Measurements from ENCODE around the gene KLK15. TPM values are rescaled to one million over a fixed set of nuclear protein-coding genes. Genes with fewer than 3 reads are reported as not detected.

The KLK15 gene
- total RNA-seq, 1 donor from 2014 or later, result not detected

- Mint-ChIP-seq H3K4me3 (no peak overlapping the region), H3K36me3 (ENCODE audit: low read depth) (no peaks in the 10 kb centered on the region), H3K4me1 (no peaks in the 10 kb centered on the region), H3K27me3 (ENCODE audit: low read depth) (peaks cover 84% of the 10 kb centered on the region), H3K27ac (ENCODE audit: unreplicated experiment) (peak overlapping the region; percentile 46), H3K9me3 (no peaks in the 10 kb centered on the region)
- DNase-seq (ENCODE audit: low read depth, low spot score), result no peak
- TF ChIP-seq CTCF (conservative IDR thresholded peaks at IDR 0.05), result no peak
Observed at GRCh38 chr19:50843701-50844221, 10.4 kb upstream of the KLK15 start.

DNA sequence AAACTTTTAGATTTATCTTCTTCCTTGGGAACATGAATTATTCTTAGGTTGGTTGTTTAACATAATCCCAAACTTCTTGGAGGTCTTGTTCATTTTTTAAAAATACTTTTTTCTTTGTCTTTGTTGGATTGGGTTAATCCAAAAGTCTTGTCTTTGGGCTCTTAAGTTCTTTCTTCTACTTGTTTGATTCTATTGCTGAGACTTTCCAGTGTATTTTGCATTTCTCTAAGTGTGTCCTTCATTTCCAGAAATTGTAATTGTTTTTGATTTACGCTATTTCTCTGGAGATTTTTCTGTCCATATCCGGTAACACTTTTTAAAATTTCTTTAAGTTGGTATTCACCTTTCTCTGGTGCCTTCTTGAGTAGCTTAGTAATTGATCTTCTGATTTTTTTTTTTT lies 9.8 kb upstream of the KLK15 start:
- H3K27me3 Mint-ChIP-seq (ENCODE audit: low read depth), result peaks cover 82% of the 10 kb centered on the region

GRCh38 chr19:50842130-50842529 lies 8.8 kb upstream of the KLK15 start:
- Mint-ChIP-seq H3K9me3 (no peaks in the 10 kb centered on the region), H3K4me1 (peaks cover 3% of the 10 kb centered on the region), H3K27ac (ENCODE audit: unreplicated experiment) (no peak overlapping the region), H3K36me3 (ENCODE audit: low read depth) (no peaks in the 10 kb centered on the region), H3K4me3 (no peak overlapping the region), H3K27me3 (ENCODE audit: low read depth) (peaks cover 87% of the 10 kb centered on the region)
- DNase-seq (ENCODE audit: low read depth, low spot score), result no peak
- no peak for TF ChIP-seq CTCF (conservative IDR thresholded peaks at IDR 0.05)

More for the DNA sequence above, 9.8 kb upstream of the KLK15 start:
- H3K9me3 Mint-ChIP-seq, result no peaks in the 10 kb centered on the region
- H3K4me1 Mint-ChIP-seq, result peaks cover under 1% of the 10 kb centered on the region
- H3K27ac Mint-ChIP-seq (ENCODE audit: unreplicated experiment), result peak overlapping the region; percentile 46
- TF ChIP-seq CTCF (conservative IDR thresholded peaks at IDR 0.05), result no peak
- no peaks in the 10 kb centered on the region for H3K36me3 Mint-ChIP-seq (ENCODE audit: low read depth)
- no peak for DNase-seq (ENCODE audit: low read depth, low spot score)
- H3K4me3 Mint-ChIP-seq, result no peak overlapping the region

DNA sequence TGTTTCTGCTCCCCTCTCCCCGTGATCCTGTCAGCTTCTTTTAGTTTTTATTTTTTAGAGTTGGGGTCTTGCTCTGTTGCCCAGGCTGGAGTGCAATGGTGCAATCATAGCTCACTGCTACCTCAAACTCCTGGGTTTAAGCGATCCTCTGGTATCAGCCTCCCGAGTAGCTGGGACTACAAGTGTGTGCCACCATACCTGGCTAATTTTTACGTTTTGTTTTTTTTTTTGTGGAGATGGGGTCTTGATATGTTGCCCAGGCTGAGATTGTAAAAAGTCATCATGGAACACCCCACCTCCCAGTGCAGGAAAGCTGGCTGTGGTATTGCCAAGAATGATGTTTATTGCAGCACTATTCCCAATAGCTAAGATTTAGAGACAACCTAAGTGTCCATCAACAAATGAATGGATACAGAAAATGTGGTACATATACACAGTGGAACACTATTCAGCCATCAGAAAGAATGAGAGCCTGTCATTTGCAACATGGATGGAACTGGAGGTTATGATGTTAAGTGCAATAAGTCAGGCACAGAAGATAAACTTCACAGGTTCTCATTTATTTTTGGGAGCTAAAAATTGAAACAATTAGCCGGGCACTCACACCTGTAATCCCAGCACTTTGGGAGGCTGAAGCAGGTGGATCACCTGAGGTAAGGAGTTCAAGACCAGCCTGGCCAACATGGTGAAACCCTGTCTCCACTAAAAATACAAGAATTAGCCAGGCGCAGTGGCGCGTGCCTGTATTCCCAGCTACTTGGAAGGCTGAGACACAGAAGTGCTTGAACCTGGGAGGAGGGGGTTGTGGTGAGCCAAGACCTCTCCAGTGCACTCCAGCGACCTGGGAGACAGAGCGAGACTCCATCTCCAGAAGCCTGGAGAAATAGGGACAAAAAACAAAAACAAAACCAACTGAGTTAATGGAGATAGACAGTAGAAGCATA lies 6.6 kb upstream of the KLK15 start:
- DNase-seq (ENCODE audit: low read depth, low spot score), result no peak
- H3K4me1 Mint-ChIP-seq, result peaks cover 11% of the 10 kb centered on the region
- TF ChIP-seq CTCF (conservative IDR thresholded peaks at IDR 0.05), result no peak
- H3K4me3 Mint-ChIP-seq, result no peak overlapping the region
- no peaks in the 10 kb centered on the region for H3K36me3 Mint-ChIP-seq (ENCODE audit: low read depth)
- peaks cover 89% of the 10 kb centered on the region for H3K27me3 Mint-ChIP-seq (ENCODE audit: low read depth)
- no peaks in the 10 kb centered on the region for H3K9me3 Mint-ChIP-seq
- H3K27ac Mint-ChIP-seq (ENCODE audit: unreplicated experiment), result no peak overlapping the region

- H3K36me3 Mint-ChIP-seq (ENCODE audit: low read depth), result no peaks in the 10 kb centered on the region
- TF ChIP-seq CTCF (conservative IDR thresholded peaks at IDR 0.05), result no peak
- DNase-seq (ENCODE audit: low read depth, low spot score), result no peak
- H3K4me1 Mint-ChIP-seq, result peaks cover 11% of the 10 kb centered on the region
- peaks cover 79% of the 10 kb centered on the region for H3K27me3 Mint-ChIP-seq (ENCODE audit: low read depth)
- no peak overlapping the region for H3K27ac Mint-ChIP-seq (ENCODE audit: unreplicated experiment)
- H3K9me3 Mint-ChIP-seq, result no peaks in the 10 kb centered on the region
- no peak overlapping the region for H3K4me3 Mint-ChIP-seq
Observed at GRCh38 chr19:50838239-50838638, 4.9 kb upstream of the KLK15 start.

All from neural crest cell (in vitro differentiated cells).